ENCODE measurements around the gene ZNF740.

DNA sequence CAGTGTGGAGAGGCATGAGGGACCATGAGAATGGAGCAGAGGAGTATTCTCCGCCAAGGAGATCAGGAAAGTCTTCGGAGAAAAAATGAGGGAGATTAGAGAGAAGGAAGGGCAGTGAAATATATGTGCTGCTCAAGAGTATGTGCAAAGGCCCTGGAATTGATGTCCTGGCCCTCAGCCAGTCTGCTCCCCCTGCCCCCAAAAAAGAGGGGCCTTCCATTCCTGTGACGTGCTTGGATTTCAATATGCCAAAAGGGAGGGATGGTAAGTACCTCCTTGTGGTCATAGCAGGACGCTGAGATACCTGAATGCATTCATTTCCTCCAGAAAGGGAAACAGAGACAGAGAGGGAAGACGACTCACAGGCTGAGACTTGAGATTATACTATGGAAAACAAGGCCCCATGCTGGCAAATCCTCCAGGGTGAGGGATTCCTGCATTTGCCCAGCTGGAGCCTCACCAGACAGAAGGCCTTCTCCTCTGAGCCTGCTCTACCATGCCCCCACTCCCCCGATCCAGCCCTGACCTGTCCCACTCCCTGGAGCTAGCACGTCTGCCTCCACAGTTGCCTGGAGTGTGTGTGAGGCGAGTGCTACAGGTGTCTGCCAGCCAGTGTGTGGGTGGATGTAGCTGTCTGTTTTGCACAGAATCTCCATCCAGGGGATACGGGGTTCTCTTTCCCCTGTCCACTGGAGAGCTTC, 55.4 kb downstream of the ZNF740 start:
- TF ChIP-seq, protein P1, sequence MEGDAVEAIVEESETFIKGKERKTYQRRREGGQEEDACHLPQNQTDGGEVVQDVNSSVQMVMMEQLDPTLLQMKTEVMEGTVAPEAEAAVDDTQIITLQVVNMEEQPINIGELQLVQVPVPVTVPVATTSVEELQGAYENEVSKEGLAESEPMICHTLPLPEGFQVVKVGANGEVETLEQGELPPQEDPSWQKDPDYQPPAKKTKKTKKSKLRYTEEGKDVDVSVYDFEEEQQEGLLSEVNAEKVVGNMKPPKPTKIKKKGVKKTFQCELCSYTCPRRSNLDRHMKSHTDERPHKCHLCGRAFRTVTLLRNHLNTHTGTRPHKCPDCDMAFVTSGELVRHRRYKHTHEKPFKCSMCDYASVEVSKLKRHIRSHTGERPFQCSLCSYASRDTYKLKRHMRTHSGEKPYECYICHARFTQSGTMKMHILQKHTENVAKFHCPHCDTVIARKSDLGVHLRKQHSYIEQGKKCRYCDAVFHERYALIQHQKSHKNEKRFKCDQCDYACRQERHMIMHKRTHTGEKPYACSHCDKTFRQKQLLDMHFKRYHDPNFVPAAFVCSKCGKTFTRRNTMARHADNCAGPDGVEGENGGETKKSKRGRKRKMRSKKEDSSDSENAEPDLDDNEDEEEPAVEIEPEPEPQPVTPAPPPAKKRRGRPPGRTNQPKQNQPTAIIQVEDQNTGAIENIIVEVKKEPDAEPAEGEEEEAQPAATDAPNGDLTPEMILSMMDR (IDR thresholded peaks at IDR 0.05; ENCODE audit: poor library complexity) = no peak
- no peak for TF ChIP-seq EZH2 (IDR thresholded peaks at IDR 0.05; ENCODE audit: borderline replicate concordance)
- TF ChIP-seq EZH2phosphoT487 (IDR thresholded peaks at IDR 0.05; ENCODE audit: low read depth, severe bottlenecking, unreplicated experiment) = no peak

Measured in hepatocyte (in vitro differentiated cells).